ENCODE data around the gene UBA5.

Gene UBA5

GRCh38 chr3:132654721-132655120, 5.4 kb upstream of the UBA5 start:
- DNase-seq: no peak

GRCh38 chr3:132655471-132655870, 4.7 kb upstream of the UBA5 start:
- no peak for DNase-seq

- DNase-seq: no peak
Measured at GRCh38 chr3:132657869-132658747, 2.0 kb upstream of the UBA5 start.

DNA sequence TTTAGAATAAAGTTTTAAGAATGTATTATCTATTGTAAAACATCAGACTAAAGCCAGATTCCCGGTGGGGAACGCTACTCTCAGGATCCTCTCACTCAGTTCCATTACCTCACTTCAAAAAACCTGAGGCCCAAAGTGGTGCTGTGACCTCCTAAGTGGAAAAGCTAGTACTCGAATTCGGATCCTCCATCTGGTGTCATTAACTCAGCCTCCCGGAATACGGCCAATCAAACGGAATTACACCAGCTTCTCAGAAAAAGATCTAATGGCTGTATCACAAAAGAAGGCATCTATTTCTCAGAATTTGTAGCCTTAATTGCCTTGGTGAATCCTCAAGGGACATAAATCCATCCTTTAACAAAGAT, 1.1 kb upstream of the UBA5 start:
- no peak for DNase-seq

DNA sequence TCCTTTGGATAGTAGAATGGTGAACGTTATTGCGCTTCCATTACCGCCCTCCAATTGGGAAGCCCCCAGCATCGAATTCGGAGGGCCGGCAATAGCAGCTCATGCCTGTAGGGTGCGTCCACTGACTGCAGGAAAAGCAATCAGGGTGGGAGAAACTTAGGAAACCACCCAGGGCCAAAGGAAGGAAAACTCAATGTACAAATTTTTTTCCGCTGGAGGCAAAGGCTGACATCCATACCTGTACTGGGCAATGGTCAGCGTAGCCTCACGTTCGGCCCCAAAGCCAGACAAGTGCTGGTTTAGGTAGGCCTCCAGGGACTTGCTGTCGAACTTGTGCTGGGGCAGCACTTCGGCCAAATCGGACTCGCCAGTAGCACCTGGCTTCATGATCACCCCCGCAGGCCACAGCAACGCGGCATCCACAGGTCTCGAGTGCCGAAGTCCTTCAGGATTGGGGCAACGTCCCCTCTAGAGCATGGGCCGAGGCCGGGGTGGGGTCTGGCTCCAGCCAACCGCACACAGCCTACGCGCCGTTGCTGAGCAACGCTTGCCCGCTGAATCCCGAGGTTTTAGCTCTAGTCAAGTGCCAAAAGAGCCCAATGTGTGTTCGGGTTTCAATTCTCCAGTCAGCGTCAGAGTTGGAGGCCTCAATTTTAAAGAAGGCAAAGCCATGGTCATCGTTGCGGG, 621 bp upstream of the UBA5 start, which contains the start of gene ACAD11:
Gene ACAD11 (minus strand): TSS at position 445 of the 687 bp plus-strand sequence. CDS start 58 bp downstream, at position 387.
- DNase-seq: peak; percentile 69

GRCh38 chr3:132660811-132661070, 612 bp downstream of the UBA5 start:
- no peak for DNase-seq

- DNase-seq: no peak
Measured at GRCh38 chr3:132661101-132661500, 972 bp downstream of the UBA5 start.

DNA sequence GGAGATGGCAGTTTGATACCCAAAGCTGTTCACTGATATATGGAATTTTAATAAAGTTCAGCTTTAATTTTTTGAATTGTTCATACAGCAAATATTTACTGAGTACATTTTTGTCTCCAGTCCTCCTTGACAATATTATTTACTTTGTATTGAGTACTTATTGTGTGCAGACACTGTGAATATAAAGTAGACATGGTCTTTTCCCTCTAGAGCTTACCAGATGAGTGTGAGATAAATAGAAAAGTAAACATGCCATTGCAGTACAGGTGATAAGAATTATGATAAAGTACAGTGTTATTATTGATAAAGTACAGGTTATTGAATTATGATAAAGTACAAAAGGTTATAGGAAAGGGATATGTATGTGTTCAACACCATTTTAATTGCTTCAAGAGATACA, 2.1 kb downstream of the UBA5 start:
- no peak for DNase-seq

- DNase-seq: no peak
Measured at GRCh38 chr3:132665230-132665745, 5.2 kb downstream of the UBA5 start.

DNA sequence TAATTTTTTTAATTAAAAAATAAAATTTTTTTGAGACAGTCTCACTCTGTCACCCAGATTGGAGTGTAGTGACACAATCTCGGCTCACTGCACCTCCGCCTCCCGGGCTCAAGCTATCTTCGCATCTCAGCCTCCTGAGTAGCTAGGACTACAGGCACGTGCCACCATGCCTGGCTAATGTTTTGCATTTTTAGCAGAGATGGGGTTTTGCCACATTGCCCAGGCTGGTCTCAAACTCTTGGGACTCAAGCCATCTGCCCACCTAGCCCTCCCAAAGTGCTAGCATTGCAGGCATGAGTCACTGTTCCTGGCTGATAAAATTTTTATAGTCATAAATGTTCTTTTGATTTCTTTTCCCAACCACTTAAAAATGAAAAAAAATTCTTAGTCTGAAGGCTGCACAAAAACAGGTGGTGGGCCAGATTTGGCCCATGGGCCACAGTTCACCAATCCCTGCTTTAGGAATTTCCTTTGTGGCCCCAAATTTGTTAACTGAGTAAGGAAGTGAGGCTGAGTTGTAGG, 9.2 kb downstream of the UBA5 start:
- no peak for DNase-seq

GRCh38 chr3:132675408-132675807, 15.3 kb downstream of the UBA5 start:
- DNase-seq: no peak

DNA sequence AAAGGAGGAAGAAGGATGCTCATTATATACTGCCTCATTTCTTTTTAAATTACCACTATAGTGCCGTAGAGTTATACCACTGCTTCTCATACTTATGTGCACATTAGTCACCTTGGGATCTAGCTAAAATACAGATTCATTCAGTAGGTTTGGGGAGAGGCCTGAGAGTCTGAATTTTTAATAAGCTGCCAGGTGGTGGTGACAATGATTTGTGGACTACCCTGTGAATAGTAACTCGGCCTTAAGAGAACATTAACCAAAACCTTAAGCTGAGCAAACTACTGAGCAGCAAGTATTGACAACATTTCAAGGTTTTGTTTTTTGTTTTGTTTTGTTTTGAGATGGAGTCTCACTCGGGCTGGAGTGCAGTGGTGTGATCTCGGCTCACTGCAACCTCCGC, 19.8 kb downstream of the UBA5 start:
- DNase-seq: no peak

DNA sequence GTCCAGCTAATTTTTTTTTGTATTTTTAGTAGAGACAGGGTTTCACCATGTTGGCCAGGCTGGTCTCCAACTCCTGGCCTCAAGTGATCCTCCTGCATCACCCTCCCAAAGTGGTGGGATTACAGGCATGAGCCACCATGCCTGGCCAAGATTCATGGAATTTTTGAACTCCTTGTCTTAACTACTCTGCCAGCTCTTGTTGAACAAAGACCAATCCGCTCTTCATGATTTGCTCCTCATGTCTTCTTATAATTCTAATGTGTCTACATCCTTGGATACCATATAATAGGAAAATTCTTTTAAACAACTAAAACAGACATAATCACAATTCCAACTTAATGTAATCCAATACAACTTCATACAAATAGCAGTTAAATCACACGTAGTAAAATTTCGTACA, 21.3 kb downstream of the UBA5 start:
- no peak for DNase-seq

DNA sequence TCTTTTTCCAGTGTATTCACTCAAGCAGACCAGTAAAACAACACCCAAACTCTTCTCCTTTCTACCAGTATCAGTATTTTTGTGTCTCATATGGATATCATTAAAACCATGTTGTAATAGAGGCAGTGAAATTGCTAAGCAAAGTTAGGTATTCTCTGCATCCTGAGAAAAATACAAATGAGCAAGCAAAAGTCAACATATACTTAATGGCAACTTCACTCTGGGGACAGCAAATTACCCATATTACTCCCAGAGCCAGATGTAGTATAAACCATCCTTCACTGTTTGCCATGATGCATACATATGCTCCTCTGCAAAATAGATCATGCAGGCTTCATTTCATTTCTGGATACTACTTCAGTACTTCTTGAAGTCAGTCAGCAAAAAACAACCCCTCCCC, 22.1 kb downstream of the UBA5 start:
- DNase-seq: no peak

- DNase-seq: no peak
Measured at GRCh38 chr3:132690040-132690439, 29.9 kb downstream of the UBA5 start.

- no peak for DNase-seq
Measured at GRCh38 chr3:132694991-132695390, 34.9 kb downstream of the UBA5 start.

GRCh38 chr3:132695422-132695821, 35.3 kb downstream of the UBA5 start:
- DNase-seq: no peak

- DNase-seq: no peak
Measured at GRCh38 chr3:132703733-132704132, 43.6 kb downstream of the UBA5 start.

DNA sequence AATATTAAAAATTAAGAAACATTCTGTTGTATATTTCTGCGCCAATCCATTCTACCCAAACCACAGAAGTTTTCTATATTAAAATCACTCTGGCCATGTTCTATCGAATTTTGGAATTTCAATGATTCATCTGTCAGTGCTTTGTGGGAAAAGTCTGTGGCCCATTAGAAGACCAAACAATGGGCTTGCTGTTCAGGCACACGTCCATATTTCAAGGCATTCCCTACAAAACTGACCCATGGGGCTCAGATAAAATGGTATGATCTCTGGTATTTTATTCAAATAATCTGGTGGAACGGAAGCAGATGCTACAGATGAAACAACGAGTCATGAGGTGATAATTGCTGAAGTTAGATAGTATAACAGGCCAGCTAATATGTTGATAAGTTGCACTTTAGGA, 49.6 kb downstream of the UBA5 start:
- no peak for DNase-seq

- no peak for DNase-seq
Measured at GRCh38 chr3:132710311-132710710, 50.2 kb downstream of the UBA5 start.

DNA sequence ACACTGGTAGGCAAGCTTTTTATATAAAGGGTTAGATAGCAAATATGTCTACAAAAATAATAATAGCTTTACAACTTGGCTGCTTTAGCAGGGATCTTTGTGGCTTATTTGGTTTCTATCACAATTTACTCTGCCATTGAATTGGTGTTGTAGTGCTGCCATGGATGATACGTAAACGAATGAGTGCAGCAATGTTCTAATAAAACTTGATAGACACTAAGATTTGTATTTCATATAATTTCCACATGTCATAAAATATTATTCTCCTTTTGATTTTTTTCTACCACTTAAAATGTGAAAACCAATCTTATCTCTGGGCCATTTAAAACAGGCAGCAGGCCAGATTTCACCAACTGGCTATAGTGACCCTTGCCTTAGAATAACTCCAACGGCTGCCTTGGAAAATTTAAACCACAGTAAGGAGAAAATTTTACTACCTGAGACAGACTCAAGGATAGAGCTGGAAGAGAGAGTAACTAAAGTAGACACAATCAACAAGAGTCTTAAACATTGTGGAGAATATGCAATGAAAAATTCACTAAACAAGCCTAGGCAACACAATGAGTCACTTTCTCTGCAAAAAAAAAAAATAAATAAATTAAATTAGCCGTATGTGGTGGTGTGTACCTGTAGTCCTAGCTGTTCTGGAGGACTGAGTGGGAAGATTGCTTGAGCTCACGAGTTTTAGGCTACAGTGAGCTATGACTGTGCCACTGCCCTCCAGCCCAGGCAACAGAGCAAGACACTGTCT, 54.0 kb downstream of the UBA5 start:
- DNase-seq: no peak

DNA sequence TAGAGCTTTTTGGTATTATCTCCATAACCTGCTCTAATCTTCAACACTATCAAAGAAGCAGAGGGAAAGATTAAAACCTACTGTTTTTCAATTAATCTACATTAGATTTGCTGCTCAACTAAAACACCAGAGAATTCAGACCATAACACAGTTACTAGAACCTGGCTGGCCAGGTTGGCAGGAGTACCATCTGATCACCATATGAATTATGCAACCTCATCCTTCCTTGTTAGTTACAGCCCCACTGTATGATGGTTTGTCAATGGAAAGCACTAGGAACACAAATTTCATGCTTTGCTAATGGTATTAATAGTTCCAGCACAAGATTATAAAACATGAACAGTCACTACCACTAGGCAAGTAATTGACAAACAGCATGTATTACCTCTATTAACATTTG, 56.2 kb downstream of the UBA5 start:
- no peak for DNase-seq

DNA sequence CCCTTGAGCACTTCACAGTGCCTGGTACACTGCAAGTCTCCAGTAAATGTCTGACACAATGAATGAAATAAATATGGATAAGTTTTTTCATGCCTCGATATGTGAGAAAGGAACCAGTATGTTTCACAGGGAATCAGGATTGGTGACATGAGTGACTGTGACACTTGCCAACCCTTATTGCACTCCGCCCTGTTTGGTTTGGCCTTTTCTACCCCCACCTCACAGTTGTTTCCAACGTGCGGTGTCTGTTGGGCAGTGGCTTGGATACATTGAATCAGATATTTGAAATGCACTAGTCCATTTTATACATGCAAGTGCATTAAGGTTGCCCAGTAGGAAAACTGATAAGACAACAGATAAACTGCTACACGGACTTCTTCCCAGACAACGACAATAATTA, 60.1 kb downstream of the UBA5 start:
- no peak for DNase-seq

Measured in fibroblast of skin of abdomen (primary cell).